Measurements from ENCODE around the gene NFS1.

NFS1 gene

GRCh38 chr20:35635652-35636051 lies 63.5 kb downstream of the NFS1 start:
- no peak for DNase-seq

- no peak for DNase-seq
These were observed 66.5 kb downstream of the NFS1 start for GRCh38 chr20:35632539-35633115.

GRCh38 chr20:35630636-35631035 lies 68.5 kb downstream of the NFS1 start:
- DNase-seq: no peak

GRCh38 chr20:35629427-35630145 lies 69.6 kb downstream of the NFS1 start:
- DNase-seq: peak; percentile 62

- DNase-seq: no peak
These were observed 72.0 kb downstream of the NFS1 start for GRCh38 chr20:35627121-35627520.

- DNase-seq: no peak
These were observed 72.7 kb downstream of the NFS1 start for GRCh38 chr20:35626386-35627001.

GRCh38 chr20:35625584-35626385 lies 73.4 kb downstream of the NFS1 start:
- no peak for DNase-seq

GRCh38 chr20:35621560-35621946 lies 77.6 kb downstream of the NFS1 start:
- DNase-seq: no peak

- no peak for DNase-seq
These were observed 78.2 kb downstream of the NFS1 start for GRCh38 chr20:35620818-35621559.

GRCh38 chr20:35619196-35620095 lies 79.7 kb downstream of the NFS1 start:
- DNase-seq: peak; percentile 40

GRCh38 chr20:35618263-35619131 lies 80.7 kb downstream of the NFS1 start:
- no peak for DNase-seq

Measured in MV-4-11 (cell line).